ENCODE measurements around the gene MAST2. TPM values are rescaled to one million over a fixed set of nuclear protein-coding genes. Genes with fewer than 3 reads are reported as not detected.

MAST2 gene
- total RNA-seq, 1 experiment from 2014 or later: 37.2 TPM

DNA sequence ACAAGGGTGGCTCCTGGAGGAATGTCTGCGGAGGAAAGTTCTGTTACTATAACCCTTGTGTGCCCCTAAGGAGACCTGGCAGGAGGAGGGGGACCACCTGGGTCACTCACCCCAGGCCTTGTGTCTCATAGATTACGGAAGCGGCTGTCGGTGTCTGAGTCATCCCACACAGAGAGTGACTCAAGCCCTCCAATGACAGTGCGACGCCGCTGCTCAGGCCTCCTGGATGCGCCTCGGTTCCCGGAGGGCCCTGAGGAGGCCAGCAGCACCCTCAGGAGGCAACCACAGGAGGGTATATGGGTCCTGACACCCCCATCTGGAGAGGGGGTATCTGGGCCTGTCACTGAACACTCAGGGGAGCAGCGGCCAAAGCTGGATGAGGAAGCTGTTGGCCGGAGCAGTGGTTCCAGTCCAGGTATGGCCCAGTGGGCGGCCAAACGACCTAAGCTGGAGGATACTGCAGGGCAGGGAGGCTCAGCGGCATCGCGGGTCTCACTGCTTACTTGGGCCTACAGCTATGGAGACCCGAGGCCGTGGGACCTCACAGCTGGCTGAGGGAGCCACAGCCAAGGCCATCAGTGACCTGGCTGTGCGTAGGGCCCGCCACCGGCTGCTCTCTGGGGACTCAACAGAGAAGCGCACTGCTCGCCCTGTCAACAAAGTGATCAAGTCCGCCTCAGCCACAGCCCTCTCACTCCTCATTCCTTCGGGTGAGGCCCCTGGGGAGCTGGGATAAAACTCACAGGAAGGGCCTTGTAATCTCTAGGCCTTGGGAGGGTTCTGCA is 227.7 kb downstream of the MAST2 start (continued):
- TF ChIP-seq, protein P1, sequence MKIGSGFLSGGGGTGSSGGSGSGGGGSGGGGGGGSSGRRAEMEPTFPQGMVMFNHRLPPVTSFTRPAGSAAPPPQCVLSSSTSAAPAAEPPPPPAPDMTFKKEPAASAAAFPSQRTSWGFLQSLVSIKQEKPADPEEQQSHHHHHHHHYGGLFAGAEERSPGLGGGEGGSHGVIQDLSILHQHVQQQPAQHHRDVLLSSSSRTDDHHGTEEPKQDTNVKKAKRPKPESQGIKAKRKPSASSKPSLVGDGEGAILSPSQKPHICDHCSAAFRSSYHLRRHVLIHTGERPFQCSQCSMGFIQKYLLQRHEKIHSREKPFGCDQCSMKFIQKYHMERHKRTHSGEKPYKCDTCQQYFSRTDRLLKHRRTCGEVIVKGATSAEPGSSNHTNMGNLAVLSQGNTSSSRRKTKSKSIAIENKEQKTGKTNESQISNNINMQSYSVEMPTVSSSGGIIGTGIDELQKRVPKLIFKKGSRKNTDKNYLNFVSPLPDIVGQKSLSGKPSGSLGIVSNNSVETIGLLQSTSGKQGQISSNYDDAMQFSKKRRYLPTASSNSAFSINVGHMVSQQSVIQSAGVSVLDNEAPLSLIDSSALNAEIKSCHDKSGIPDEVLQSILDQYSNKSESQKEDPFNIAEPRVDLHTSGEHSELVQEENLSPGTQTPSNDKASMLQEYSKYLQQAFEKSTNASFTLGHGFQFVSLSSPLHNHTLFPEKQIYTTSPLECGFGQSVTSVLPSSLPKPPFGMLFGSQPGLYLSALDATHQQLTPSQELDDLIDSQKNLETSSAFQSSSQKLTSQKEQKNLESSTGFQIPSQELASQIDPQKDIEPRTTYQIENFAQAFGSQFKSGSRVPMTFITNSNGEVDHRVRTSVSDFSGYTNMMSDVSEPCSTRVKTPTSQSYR (CRISPR knock-in tag; IDR thresholded peaks at IDR 0.05): no peak
- TF ChIP-seq JAZF1 (CRISPR knock-in tag; IDR thresholded peaks at IDR 0.05): no peak

DNA sequence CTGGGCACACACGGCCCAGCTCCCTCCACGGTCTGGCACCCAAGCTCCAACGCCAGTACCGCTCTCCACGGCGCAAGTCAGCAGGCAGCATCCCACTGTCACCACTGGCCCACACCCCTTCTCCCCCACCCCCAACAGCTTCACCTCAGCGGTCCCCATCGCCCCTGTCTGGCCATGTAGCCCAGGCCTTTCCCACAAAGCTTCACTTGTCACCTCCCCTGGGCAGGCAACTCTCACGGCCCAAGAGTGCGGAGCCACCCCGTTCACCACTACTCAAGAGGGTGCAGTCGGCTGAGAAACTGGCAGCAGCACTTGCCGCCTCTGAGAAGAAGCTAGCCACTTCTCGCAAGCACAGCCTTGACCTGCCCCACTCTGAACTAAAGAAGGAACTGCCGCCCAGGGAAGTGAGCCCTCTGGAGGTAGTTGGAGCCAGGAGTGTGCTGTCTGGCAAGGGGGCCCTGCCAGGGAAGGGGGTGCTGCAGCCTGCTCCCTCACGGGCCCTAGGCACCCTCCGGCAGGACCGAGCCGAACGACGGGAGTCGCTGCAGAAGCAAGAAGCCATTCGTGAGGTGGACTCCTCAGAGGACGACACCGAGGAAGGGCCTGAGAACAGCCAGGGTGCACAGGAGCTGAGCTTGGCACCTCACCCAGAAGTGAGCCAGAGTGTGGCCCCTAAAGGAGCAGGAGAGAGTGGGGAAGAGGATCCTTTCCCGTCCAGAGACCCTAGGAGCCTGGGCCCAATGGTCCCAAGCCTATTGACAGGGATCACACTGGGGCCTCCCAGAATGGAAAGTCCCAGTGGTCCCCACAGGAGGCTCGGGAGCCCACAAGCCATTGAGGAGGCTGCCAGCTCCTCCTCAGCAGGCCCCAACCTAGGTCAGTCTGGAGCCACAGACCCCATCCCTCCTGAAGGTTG is 231.4 kb downstream of the MAST2 start:
- POLR2A ChIA-PET: no interaction called here
- H3K27me3 Mint-ChIP-seq (ENCODE audit: low read depth): no peaks in the 10 kb centered on the region
- no peaks in the 10 kb centered on the region for H3K4me1 Mint-ChIP-seq
- H3K4me3 Mint-ChIP-seq: no peak overlapping the region
- TF ChIP-seq NR1H2 (CRISPR knock-in tag; IDR thresholded peaks at IDR 0.05) (no peak), SOX15 (CRISPR knock-in tag; IDR thresholded peaks at IDR 0.05) (no peak), NR2C2 (CRISPR knock-in tag; IDR thresholded peaks at IDR 0.05) (no peak), MXD4 (CRISPR knock-in tag; IDR thresholded peaks at IDR 0.05; ENCODE audit: borderline replicate concordance) (no peak)
- TF ChIP-seq, protein P1 (CRISPR knock-in tag; IDR thresholded peaks at IDR 0.05): no peak
- TF ChIP-seq, protein P2, sequence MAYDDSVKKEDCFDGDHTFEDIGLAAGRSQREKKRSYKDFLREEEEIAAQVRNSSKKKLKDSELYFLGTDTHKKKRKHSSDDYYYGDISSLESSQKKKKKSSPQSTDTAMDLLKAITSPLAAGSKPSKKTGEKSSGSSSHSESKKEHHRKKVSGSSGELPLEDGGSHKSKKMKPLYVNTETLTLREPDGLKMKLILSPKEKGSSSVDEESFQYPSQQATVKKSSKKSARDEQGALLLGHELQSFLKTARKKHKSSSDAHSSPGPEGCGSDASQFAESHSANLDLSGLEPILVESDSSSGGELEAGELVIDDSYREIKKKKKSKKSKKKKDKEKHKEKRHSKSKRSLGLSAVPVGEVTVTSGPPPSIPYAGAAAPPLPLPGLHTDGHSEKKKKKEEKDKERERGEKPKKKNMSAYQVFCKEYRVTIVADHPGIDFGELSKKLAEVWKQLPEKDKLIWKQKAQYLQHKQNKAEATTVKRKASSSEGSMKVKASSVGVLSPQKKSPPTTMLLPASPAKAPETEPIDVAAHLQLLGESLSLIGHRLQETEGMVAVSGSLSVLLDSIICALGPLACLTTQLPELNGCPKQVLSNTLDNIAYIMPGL (CRISPR knock-in tag; IDR thresholded peaks at IDR 0.05): no peak
- TF ChIP-seq, protein P3, sequence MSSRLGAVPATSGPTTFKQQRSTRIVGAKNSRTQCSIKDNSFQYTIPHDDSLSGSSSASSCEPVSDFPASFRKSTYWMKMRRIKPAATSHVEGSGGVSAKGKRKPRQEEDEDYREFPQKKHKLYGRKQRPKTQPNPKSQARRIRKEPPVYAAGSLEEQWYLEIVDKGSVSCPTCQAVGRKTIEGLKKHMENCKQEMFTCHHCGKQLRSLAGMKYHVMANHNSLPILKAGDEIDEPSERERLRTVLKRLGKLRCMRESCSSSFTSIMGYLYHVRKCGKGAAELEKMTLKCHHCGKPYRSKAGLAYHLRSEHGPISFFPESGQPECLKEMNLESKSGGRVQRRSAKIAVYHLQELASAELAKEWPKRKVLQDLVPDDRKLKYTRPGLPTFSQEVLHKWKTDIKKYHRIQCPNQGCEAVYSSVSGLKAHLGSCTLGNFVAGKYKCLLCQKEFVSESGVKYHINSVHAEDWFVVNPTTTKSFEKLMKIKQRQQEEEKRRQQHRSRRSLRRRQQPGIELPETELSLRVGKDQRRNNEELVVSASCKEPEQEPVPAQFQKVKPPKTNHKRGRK (CRISPR knock-in tag; IDR thresholded peaks at IDR 0.05; ENCODE audit: borderline replicate concordance): no peak
- TF ChIP-seq, protein P4, sequence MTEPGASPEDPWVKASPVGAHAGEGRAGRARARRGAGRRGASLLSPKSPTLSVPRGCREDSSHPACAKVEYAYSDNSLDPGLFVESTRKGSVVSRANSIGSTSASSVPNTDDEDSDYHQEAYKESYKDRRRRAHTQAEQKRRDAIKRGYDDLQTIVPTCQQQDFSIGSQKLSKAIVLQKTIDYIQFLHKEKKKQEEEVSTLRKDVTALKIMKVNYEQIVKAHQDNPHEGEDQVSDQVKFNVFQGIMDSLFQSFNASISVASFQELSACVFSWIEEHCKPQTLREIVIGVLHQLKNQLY (CRISPR knock-in tag; IDR thresholded peaks at IDR 0.05): no peak
- TF ChIP-seq, protein P5, sequence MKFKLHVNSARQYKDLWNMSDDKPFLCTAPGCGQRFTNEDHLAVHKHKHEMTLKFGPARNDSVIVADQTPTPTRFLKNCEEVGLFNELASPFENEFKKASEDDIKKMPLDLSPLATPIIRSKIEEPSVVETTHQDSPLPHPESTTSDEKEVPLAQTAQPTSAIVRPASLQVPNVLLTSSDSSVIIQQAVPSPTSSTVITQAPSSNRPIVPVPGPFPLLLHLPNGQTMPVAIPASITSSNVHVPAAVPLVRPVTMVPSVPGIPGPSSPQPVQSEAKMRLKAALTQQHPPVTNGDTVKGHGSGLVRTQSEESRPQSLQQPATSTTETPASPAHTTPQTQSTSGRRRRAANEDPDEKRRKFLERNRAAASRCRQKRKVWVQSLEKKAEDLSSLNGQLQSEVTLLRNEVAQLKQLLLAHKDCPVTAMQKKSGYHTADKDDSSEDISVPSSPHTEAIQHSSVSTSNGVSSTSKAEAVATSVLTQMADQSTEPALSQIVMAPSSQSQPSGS (CRISPR knock-in tag; IDR thresholded peaks at IDR 0.05; ENCODE audit: borderline replicate concordance, low read depth): no peak
- TF ChIP-seq, protein P6, sequence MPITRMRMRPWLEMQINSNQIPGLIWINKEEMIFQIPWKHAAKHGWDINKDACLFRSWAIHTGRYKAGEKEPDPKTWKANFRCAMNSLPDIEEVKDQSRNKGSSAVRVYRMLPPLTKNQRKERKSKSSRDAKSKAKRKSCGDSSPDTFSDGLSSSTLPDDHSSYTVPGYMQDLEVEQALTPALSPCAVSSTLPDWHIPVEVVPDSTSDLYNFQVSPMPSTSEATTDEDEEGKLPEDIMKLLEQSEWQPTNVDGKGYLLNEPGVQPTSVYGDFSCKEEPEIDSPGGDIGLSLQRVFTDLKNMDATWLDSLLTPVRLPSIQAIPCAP (CRISPR knock-in tag; IDR thresholded peaks at IDR 0.05): no peak
- TF ChIP-seq, protein P7, sequence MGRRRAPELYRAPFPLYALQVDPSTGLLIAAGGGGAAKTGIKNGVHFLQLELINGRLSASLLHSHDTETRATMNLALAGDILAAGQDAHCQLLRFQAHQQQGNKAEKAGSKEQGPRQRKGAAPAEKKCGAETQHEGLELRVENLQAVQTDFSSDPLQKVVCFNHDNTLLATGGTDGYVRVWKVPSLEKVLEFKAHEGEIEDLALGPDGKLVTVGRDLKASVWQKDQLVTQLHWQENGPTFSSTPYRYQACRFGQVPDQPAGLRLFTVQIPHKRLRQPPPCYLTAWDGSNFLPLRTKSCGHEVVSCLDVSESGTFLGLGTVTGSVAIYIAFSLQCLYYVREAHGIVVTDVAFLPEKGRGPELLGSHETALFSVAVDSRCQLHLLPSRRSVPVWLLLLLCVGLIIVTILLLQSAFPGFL (CRISPR knock-in tag; IDR thresholded peaks at IDR 0.05; ENCODE audit: borderline replicate concordance): no peak
- DNase-seq (ENCODE audit: low spot score) (peak; percentile 30), ATAC-seq (peak; percentile 44)
- CTCF ChIA-PET: interaction anchor here (0.9 to 7.2 kb wide), 9 partner anchors 9 to 212 kb away, joined by 3 to 60 read pairs (median 5); partner anchors contain the start of gene RAD54L
- H3K36me3 Mint-ChIP-seq: peaks cover 24% of the 10 kb centered on the region
- peak overlapping the region; percentile 25; the same call in 1 of the 2 replicates for H3K27ac Mint-ChIP-seq
- H3K9me3 Mint-ChIP-seq: no peaks in the 10 kb centered on the region
